NCI-H2227 (cell line): ENCODE measurements around the gene C16orf95.

ENCODE experiments used
- DNase-seq: peaks from one replicate; lab custom pipeline; 2025; ENCODE audit not compliant: unreplicated experiment; lab: John Stamatoyannopoulos, UW

Gene C16orf95

GRCh38 chr16:87295661-87296531, 21.3 kb downstream of the C16orf95 start:
- no peak for DNase-seq

GRCh38 chr16:87295259-87295658, 21.9 kb downstream of the C16orf95 start:
- no peak for DNase-seq

DNA sequence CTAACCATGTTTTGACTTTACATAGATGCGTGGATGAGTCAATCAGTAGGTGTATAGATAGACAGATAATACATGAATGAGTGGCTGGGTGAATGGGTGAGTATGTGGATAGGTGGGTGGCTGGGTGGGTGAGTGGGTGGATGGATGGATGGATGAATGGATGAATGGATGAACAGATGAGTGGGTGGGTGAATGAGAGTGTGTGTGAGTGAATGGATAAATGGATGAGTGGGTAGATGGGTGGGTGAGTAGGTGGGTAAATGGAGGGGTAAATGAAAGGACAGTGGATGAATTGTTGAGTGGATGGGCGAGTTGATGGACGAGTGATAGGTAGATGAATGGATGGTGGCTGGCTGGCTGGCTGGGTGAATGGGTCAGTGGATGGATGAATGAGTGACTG, 23.2 kb downstream of the C16orf95 start:
- DNase-seq = no peak

GRCh38 chr16:87291944-87292343, 25.2 kb downstream of the C16orf95 start:
- no peak for DNase-seq

DNA sequence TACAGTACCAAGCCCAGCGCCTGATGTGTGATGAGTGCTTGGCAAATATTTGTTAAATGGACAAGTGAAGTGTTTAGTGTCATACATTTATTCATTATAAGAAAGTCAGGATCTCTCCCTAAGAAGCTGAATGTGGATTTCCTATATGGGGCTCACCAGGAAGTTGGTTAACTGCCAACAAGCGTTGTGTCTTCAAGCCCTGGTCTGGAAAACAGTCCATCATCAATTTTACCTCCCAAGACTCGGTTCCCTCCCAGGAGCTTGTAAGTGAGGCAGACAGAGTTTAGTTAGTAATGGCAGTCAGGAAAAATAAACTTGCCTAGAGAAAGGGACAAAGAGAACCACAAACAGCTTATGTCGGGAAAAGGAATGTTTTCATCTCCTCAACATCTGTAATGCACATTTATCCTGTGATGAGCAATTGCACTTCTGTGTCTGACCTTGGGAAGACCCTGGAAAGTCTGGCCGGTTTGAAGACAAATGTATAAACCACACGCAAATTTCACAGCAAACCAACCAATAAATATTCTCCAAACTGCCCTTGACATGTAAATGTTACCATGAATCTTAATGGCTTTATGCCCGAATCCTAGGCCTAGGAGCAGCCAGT, 28.3 kb downstream of the C16orf95 start:
- no peak for DNase-seq

- no peak for DNase-seq
Observed at GRCh38 chr16:87286839-87287626, 30.2 kb downstream of the C16orf95 start.

- DNase-seq = no peak
Observed at GRCh38 chr16:87284183-87284582, 33.0 kb downstream of the C16orf95 start.

DNA sequence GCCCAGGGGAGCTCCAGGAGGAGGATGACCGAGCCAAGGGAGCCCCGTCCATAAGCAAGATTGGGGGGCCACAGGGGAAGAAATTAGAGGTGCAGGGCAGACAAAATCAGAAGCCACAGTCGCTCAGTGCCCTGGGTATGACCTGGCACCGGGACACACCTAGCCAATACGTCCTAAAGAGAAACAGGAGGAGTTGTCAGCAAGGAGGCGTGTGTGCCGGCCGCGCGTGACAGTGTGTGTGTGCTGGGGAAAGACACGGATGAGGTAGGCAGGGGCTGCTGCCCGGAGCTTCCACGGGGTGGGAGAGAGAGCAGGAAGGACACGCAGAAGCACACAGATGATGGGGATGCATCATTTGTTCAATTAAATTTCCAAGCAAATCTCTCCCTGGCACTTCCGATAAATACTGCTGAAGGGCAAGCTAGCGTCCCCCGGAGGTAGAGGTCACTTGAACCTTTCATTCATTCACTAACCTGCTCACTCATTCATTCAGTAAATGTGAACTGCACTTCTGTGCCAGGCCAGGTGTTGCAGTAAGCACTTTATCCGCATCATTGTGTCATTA, 38.0 kb downstream of the C16orf95 start:
- no peak for DNase-seq

DNA sequence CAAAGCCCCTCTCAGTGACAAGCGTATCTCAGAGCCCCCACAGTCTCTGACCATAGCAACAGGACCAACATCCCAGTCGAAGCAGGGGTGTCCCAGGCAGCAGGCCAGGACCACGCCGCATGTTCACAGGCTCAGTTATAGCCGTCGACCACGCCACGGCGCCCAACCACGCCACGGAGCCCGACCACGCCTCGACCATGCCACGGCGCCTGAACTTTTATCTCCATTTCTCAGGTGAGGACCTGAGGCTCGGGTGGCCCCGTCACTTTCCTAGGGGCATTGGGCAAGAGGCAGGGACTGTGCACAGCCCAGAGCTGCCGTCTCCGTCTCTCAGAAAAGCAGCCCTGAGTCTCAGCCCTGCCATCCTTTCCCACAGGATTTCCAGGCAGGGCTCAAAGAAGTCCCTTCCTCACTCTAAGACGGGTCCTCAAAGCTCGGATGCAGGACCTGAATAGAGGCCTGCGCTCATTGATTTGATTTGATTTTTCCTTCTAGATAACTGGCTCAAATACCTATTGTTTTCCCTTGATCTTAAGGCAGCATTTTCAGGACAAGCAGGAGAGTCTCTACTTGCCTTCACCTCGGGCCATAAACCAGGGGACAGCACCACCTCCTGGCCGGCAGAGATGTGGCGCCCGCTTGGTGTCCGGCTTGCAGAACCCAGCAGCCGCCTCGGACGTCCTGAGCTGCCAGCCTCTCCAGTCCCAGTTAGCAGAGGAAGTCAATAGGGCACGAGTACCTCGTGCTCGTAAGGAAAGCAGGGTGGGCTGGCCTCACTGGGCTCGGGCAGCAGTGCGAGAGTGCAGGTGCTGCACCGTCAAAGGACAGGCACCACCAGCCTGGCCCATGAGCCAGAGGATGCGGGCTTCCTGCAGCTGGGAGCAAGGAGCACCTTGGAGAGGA, 38.8 kb downstream of the C16orf95 start:
- peak; percentile 62 for DNase-seq

- no peak for DNase-seq
Observed at GRCh38 chr16:87276924-87277323, 40.3 kb downstream of the C16orf95 start.

GRCh38 chr16:87276091-87276701, 41.0 kb downstream of the C16orf95 start:
- DNase-seq = peak; percentile 1

- DNase-seq = no peak
Observed at GRCh38 chr16:87274794-87275193, 42.4 kb downstream of the C16orf95 start.

DNA sequence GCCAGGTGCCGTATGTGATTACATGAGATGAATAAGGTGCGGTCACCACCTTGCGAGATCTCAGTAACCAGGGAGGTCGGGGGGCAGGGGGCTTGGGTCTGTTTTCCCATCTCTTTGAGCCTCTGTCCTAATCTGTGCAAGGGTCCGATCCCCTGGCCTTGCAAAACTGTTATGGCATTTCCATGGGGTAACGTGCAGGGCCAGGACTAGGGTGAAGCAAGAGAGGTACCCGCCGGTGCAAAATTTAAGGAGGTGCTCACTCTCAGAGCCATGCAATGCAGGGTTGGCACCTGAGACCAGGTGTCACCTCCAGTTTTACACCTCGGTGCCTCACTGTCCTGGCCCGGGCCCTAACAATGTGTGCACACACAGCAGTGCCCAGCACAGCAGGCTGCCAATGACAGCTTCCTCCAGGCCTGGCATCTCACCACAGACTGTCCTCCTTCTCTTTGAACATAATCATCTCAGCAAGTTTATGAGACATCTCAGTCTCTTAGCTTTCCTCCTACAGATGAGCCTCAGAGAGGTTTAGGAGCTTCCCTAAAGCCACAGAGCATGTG, 43.6 kb downstream of the C16orf95 start:
- DNase-seq = no peak

- DNase-seq = no peak
Observed at GRCh38 chr16:87271256-87271655, 45.9 kb downstream of the C16orf95 start.

GRCh38 chr16:87267566-87267965, 49.6 kb downstream of the C16orf95 start:
- DNase-seq = no peak

GRCh38 chr16:87266846-87267245, 50.3 kb downstream of the C16orf95 start:
- DNase-seq = no peak

DNA sequence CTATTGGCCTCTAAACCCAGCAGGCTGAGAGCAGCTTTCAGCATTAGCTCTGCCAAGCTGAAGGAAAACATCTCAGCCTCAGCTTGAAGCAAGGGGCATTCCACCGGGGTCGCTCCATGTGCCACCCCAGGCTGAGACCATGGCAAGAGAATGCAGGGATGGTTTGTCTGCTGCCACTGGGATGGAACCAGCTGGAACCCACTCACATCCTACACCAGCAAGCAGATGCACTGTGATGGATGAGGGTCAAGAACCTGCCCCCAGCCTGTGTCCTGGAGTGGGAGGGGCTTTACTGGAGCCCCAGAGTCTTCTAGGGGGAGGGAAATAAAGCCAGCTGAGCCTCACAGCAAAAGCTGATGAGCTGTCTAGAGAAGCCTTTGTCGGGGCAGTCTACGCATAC, 51.9 kb downstream of the C16orf95 start:
- DNase-seq = no peak

DNA sequence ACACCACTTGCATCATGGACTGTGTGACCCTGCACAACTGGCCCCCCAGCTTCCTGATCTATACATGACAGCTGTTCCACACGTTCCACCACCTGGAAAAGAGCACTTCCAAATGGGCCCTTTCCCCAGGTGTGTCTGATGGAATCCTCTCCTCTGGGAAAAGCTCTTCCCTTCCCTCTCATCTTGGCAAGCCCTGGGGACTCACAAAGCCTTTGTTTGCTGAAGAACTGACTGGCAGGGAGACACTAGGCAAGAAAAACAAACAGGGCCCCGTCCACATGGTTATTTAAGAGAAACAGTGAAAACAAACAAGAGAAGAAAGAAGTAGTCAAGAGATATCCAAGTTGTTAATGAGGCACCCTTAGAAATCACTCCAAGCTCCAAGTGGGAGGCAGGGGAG, 52.6 kb downstream of the C16orf95 start:
- no peak for DNase-seq

- DNase-seq = no peak
Observed at GRCh38 chr16:87263418-87264052, 53.7 kb downstream of the C16orf95 start.
